ENCODE measurements around the gene SND1.
A peak's percentile ranks its signal among the peaks of the same experiment; 100 is the strongest.

Gene SND1

DNA sequence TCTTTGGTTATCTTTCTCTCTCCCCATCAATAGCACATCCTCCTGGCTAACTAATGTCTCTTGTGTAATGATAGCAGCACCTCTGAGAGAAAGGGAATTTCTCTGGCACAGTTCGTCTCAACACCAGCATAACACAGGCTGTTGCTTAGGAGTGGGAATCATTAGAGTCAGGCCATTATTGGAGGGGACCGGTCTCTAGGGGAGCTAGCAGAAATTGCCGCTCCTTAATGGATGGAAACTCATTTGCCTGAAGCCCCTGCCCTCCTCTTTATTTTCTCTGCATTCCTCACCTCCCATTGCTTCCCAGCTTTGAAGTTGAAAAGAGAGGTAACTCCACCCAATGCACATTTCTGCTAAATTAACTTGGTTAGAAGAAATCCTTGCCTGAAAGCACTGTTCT lies 367.3 kb downstream of the SND1 start:
- H3K9me2 ChIP-seq (ENCODE audit: low read depth, low read length), result no peaks in the 10 kb centered on the region
- no peaks in the 10 kb centered on the region for H3K79me2 ChIP-seq (ENCODE audit: insufficient read depth, low read length)
- H3K9me3 ChIP-seq (ENCODE audit: low read length), result no peaks in the 10 kb centered on the region
- H3K27ac ChIP-seq (ENCODE audit: low read depth, low read length, poor library complexity, severe bottlenecking), result no peak overlapping the region
- no peaks in the 10 kb centered on the region for H3K4me1 ChIP-seq (ENCODE audit: insufficient read depth, low read length, severe bottlenecking)
- TF ChIP-seq, protein P1, sequence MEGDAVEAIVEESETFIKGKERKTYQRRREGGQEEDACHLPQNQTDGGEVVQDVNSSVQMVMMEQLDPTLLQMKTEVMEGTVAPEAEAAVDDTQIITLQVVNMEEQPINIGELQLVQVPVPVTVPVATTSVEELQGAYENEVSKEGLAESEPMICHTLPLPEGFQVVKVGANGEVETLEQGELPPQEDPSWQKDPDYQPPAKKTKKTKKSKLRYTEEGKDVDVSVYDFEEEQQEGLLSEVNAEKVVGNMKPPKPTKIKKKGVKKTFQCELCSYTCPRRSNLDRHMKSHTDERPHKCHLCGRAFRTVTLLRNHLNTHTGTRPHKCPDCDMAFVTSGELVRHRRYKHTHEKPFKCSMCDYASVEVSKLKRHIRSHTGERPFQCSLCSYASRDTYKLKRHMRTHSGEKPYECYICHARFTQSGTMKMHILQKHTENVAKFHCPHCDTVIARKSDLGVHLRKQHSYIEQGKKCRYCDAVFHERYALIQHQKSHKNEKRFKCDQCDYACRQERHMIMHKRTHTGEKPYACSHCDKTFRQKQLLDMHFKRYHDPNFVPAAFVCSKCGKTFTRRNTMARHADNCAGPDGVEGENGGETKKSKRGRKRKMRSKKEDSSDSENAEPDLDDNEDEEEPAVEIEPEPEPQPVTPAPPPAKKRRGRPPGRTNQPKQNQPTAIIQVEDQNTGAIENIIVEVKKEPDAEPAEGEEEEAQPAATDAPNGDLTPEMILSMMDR (IDR thresholded peaks at IDR 0.05; ENCODE audit: low read length), result no peak
- TF ChIP-seq EZH2 (IDR thresholded peaks at IDR 0.05; ENCODE audit: borderline replicate concordance, low read length), result no peak
- H3K27me3 ChIP-seq (ENCODE audit: insufficient read depth, low read length), result no peaks in the 10 kb centered on the region
- H3K4me3 ChIP-seq (ENCODE audit: low read depth, low read length, poor library complexity, severe bottlenecking), result no peak overlapping the region
- H2AFZ ChIP-seq (ENCODE audit: low read length), result no peak overlapping the region
- H3K4me2 ChIP-seq (ENCODE audit: low read length), result no peak overlapping the region
- H3K9ac ChIP-seq (ENCODE audit: low read length), result no peak overlapping the region
- peaks cover 20% of the 10 kb centered on the region; the same call in 1 of the 2 replicates for H3K36me3 ChIP-seq (ENCODE audit: insufficient read depth, low read length)
- H4K20me1 ChIP-seq (ENCODE audit: insufficient read depth, low read length), result no peaks in the 10 kb centered on the region
- H3F3A ChIP-seq (ENCODE audit: insufficient read depth, low read length), result no peaks in the 10 kb centered on the region

DNA sequence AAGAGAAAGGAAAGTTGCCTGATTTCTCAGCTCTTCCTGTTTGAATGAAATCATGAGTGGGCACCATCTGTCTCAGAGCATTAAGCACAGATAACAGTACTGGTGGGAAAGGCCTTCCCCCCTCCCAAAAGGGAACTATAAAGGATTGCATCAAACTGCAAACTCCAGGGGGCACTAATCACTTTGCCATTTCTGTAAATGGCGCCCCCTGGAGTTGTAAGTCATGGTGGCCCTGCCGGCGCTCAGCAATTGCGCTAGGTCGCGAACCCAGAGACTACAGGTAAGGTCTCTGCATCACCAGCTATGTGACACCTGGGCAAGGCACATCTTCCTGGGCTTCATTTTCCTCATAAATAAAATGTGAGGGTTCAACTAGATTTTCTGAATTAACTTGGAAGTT lies 368.2 kb downstream of the SND1 start:
- Histone ChIP-seq H3K9ac (ENCODE audit: low read length) (no peak overlapping the region), H3K9me3 (ENCODE audit: low read length) (no peaks in the 10 kb centered on the region), H3K9me2 (ENCODE audit: low read depth, low read length) (no peaks in the 10 kb centered on the region), H2AFZ (ENCODE audit: low read length) (no peak overlapping the region), H3K4me3 (ENCODE audit: low read depth, low read length, poor library complexity, severe bottlenecking) (no peak overlapping the region), H3K4me1 (ENCODE audit: insufficient read depth, low read length, severe bottlenecking) (no peaks in the 10 kb centered on the region), H3K36me3 (ENCODE audit: insufficient read depth, low read length) (peaks cover 25% of the 10 kb centered on the region; the same call in 1 of the 2 replicates), H3K79me2 (ENCODE audit: insufficient read depth, low read length) (no peaks in the 10 kb centered on the region), H3K4me2 (ENCODE audit: low read length) (no peak overlapping the region), H3K27ac (ENCODE audit: low read depth, low read length, poor library complexity, severe bottlenecking) (no peak overlapping the region), H3K27me3 (ENCODE audit: insufficient read depth, low read length) (no peaks in the 10 kb centered on the region), H3F3A (ENCODE audit: insufficient read depth, low read length) (no peaks in the 10 kb centered on the region), H4K20me1 (ENCODE audit: insufficient read depth, low read length) (no peaks in the 10 kb centered on the region)
- no peak for TF ChIP-seq EZH2 (IDR thresholded peaks at IDR 0.05; ENCODE audit: borderline replicate concordance, low read length)
- TF ChIP-seq, protein P1 (IDR thresholded peaks at IDR 0.05; ENCODE audit: low read length), result peak; percentile 92

DNA sequence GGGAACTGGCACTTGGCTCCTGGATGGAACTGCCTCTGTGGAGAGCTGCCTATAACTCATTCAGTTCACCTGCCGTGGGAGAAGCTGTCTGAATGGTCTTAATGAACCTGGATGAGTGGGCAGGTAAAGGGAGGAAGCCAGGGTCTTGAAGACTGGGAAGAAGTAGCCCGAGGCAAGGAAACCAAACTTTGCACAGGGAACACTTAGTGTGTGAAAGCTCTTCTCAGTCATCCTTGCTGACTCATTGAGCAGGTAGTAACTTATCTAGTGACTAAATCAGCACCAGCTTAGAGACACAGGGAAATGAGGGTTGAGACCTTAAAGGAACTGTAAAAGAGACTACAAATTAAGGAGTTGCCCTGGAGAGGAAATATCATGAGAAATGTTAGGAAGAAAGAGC lies 369.4 kb downstream of the SND1 start:
- H3F3A ChIP-seq (ENCODE audit: insufficient read depth, low read length), result no peaks in the 10 kb centered on the region
- no peaks in the 10 kb centered on the region for H3K9me3 ChIP-seq (ENCODE audit: low read length)
- TF ChIP-seq, protein P1 (IDR thresholded peaks at IDR 0.05; ENCODE audit: low read length), result no peak
- no peak for TF ChIP-seq EZH2 (IDR thresholded peaks at IDR 0.05; ENCODE audit: borderline replicate concordance, low read length)
- H3K9me2 ChIP-seq (ENCODE audit: low read depth, low read length), result no peaks in the 10 kb centered on the region
- H2AFZ ChIP-seq (ENCODE audit: low read length), result no peak overlapping the region
- H3K9ac ChIP-seq (ENCODE audit: low read length), result no peak overlapping the region
- H3K36me3 ChIP-seq (ENCODE audit: insufficient read depth, low read length), result peaks cover 30% of the 10 kb centered on the region
- no peaks in the 10 kb centered on the region for H3K79me2 ChIP-seq (ENCODE audit: insufficient read depth, low read length)
- H3K4me1 ChIP-seq (ENCODE audit: insufficient read depth, low read length, severe bottlenecking), result no peaks in the 10 kb centered on the region
- H3K4me2 ChIP-seq (ENCODE audit: low read length), result no peak overlapping the region
- H3K4me3 ChIP-seq (ENCODE audit: low read depth, low read length, poor library complexity, severe bottlenecking), result no peak overlapping the region
- no peak overlapping the region for H3K27ac ChIP-seq (ENCODE audit: low read depth, low read length, poor library complexity, severe bottlenecking)
- no peaks in the 10 kb centered on the region for H3K27me3 ChIP-seq (ENCODE audit: insufficient read depth, low read length)
- H4K20me1 ChIP-seq (ENCODE audit: insufficient read depth, low read length), result no peaks in the 10 kb centered on the region

Measured in OCI-LY1 (cell line).